ENCODE data around the gene ZIM2. TPM values are rescaled to one million over a fixed set of nuclear protein-coding genes. Genes with fewer than 3 reads are reported as not detected.

The ZIM2 gene
- polyA plus RNA-seq, 1 donor (not counting 4 experiments of a cell fraction or from before 2014, with no cell fraction given): not detected

GRCh38 chr19:56823956-56824355, 16.6 kb downstream of the ZIM2 start:
- dilution Hi-C loops (cut with MboI; ENCODE audit: extremely low pct_ligation_motif_present, low sequenced_read_pairs): no loop called here
- H3K9me3 ChIP-seq (ENCODE audit: control insufficient read depth, low read depth, low read length): peaks cover 2% of the 10 kb centered on the region
- no peak for FAIRE-seq

DNA sequence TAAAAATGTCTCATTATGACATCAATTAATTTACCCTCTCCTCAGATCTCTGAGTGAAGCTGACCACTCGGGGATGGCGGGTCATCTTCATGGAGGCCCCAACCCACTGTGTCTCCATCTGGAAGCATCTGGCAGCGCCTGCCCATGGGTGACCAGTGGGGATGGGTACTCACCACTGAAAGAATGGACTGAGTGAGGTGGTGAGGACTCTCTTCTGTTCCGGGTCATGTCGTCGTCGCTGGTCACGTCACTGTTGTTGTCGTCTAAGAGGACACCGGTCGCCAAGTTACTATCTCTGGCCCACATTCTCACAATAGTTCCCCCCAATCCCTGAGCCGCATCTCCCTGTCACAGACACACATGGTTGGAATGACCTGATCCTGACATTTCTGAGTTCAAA, 17.1 kb downstream of the ZIM2 start:
- dilution Hi-C loops (cut with MboI; ENCODE audit: extremely low pct_ligation_motif_present, low sequenced_read_pairs): no loop called here
- Histone ChIP-seq H4K20me1 (ENCODE audit: control insufficient read depth, extremely low read depth, insufficient read depth, low read length) (no peaks in the 10 kb centered on the region), H3K36me3 (ENCODE audit: control insufficient read depth in 2 of 2, extremely low read depth in 1 of 2, insufficient read depth in 2 of 2, low read length in 2 of 2) (no peaks in the 10 kb centered on the region), H3K9me3 (ENCODE audit: control insufficient read depth, low read depth, low read length) (peaks cover 2% of the 10 kb centered on the region), H3K27ac (ENCODE audit: control insufficient read depth, insufficient read depth, low read length) (no peak overlapping the region), H3K79me2 (ENCODE audit: control insufficient read depth, insufficient read depth, low read length) (no peaks in the 10 kb centered on the region), H3K27me3 (ENCODE audit: control insufficient read depth, extremely low read depth, insufficient read depth, low read length) (no peaks in the 10 kb centered on the region), H3K9ac (ENCODE audit: control insufficient read depth, extremely low read depth, insufficient read depth, low read length) (no peak overlapping the region), H3K4me2 (ENCODE audit: control insufficient read depth, extremely low read depth, insufficient read depth, low read depth, low read length) (no peak overlapping the region), H3K9me1 (ENCODE audit: control insufficient read depth, extremely low read depth, insufficient read depth, low read length) (no peaks in the 10 kb centered on the region), H2AFZ (ENCODE audit: control insufficient read depth, low read length) (no peak overlapping the region), H3K4me3 (ENCODE audit: control insufficient read depth in 2 of 3, extremely low read depth in 1 of 3, insufficient read depth in 2 of 3, low read depth in 1 of 3, low read length in 3 of 3) (no peak overlapping the region), H3K4me1 (ENCODE audit: control insufficient read depth, extremely low read depth, insufficient read depth, low read length) (no peaks in the 10 kb centered on the region)
- no peak for DNase-seq (ENCODE audit: low read depth, low spot score)
- TF ChIP-seq EZH2 (IDR thresholded peaks at IDR 0.05; ENCODE audit: low read length) (no peak), CTCF (optimal IDR thresholded peaks at IDR 0.05 in 1 of 3, IDR thresholded peaks at IDR 0.05 in 1 of 3, conservative IDR thresholded peaks at IDR 0.05 in 1 of 3; ENCODE audit: extremely low read depth in 1 of 3, insufficient read depth in 2 of 3, low read length in 3 of 3) (no peak)
- FAIRE-seq: no peak

More at GRCh38 chr19:56823956-56824355, 16.6 kb downstream of the ZIM2 start:
- Histone ChIP-seq H3K4me1 (ENCODE audit: control insufficient read depth, extremely low read depth, insufficient read depth, low read length) (no peaks in the 10 kb centered on the region), H3K9ac (ENCODE audit: control insufficient read depth, extremely low read depth, insufficient read depth, low read length) (no peak overlapping the region), H3K36me3 (ENCODE audit: control insufficient read depth in 2 of 2, extremely low read depth in 1 of 2, insufficient read depth in 2 of 2, low read length in 2 of 2) (no peaks in the 10 kb centered on the region), H3K27ac (ENCODE audit: control insufficient read depth, insufficient read depth, low read length) (no peak overlapping the region), H3K4me2 (ENCODE audit: control insufficient read depth, extremely low read depth, insufficient read depth, low read depth, low read length) (no peak overlapping the region), H3K9me1 (ENCODE audit: control insufficient read depth, extremely low read depth, insufficient read depth, low read length) (no peaks in the 10 kb centered on the region), H3K27me3 (ENCODE audit: control insufficient read depth, extremely low read depth, insufficient read depth, low read length) (no peaks in the 10 kb centered on the region), H3K4me3 (ENCODE audit: control insufficient read depth in 2 of 3, extremely low read depth in 1 of 3, insufficient read depth in 2 of 3, low read depth in 1 of 3, low read length in 3 of 3) (no peak overlapping the region), H3K79me2 (ENCODE audit: control insufficient read depth, insufficient read depth, low read length) (no peaks in the 10 kb centered on the region), H2AFZ (ENCODE audit: control insufficient read depth, low read length) (no peak overlapping the region), H4K20me1 (ENCODE audit: control insufficient read depth, extremely low read depth, insufficient read depth, low read length) (no peaks in the 10 kb centered on the region)
- TF ChIP-seq EZH2 (IDR thresholded peaks at IDR 0.05; ENCODE audit: low read length): no peak
- TF ChIP-seq CTCF (optimal IDR thresholded peaks at IDR 0.05 in 1 of 3, IDR thresholded peaks at IDR 0.05 in 1 of 3, conservative IDR thresholded peaks at IDR 0.05 in 1 of 3; ENCODE audit: extremely low read depth in 1 of 3, insufficient read depth in 2 of 3, low read length in 3 of 3): no peak
- DNase-seq (ENCODE audit: low read depth, low spot score): no peak
